Putamen (tissue), 1 donor: ENCODE results near the gene URB1.
A peak's percentile ranks its signal among the peaks of the same experiment; 100 is the strongest.
"Not testable (repeated sequence)": the region's sequence is repeated elsewhere in the genome, so short reads cannot be mapped to it uniquely, and the experiment has no call there.

Experiments
- DNase-seq: peaks from one replicate; pipeline ENCODE4 v3.0.0-alpha.2; 2016; ENCODE audit warnings: low spot score

The URB1 gene

DNA sequence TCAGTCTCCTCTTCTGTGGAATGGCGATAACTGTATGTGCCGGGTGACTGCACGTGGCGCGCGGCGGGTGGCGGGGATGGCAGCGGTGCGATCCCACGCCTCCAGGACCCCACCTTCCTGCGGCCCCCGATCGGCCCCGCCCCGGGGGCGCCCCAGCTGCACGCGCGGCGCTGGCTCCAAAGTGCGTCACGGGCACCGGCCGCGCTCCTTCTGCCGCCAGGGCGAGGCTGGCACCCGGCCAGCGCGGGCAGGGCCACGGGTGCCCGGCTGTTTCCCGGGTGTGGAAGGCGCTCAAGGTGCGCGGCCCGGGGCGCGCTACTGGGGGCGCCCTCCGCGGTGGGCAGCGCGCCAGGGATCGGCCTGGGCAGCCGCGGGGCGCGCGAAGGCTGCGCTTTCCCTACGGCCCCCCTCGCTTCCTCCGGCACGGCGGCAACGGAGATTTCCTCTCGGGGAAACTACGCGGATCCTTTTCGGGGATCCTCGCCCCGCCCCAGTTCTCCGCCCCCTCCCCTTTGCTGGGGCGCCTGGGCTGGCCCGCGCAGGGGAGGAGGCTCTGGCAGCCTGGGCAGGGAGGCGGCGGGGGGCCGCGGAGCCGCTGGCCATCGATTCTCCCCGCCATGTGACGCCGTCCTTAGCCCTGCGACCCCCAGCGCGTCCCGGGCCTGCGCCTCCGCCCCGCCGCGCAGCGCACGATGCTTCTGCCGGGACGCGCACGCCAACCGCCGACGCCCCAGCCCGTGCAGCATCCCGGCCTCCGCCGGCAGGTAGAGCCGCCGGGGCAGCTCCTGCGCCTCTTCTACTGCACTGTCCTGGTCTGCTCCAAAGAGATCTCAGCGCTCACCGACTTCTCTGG lies 19.6 kb upstream of the URB1 start, which contains the start of gene EVA1C:
TSS of gene EVA1C (plus strand) at position 545 of the 853 bp plus-strand sequence. CDS start at position 693, 148 bp downstream.
- DNase-seq: peak; percentile 49

DNA sequence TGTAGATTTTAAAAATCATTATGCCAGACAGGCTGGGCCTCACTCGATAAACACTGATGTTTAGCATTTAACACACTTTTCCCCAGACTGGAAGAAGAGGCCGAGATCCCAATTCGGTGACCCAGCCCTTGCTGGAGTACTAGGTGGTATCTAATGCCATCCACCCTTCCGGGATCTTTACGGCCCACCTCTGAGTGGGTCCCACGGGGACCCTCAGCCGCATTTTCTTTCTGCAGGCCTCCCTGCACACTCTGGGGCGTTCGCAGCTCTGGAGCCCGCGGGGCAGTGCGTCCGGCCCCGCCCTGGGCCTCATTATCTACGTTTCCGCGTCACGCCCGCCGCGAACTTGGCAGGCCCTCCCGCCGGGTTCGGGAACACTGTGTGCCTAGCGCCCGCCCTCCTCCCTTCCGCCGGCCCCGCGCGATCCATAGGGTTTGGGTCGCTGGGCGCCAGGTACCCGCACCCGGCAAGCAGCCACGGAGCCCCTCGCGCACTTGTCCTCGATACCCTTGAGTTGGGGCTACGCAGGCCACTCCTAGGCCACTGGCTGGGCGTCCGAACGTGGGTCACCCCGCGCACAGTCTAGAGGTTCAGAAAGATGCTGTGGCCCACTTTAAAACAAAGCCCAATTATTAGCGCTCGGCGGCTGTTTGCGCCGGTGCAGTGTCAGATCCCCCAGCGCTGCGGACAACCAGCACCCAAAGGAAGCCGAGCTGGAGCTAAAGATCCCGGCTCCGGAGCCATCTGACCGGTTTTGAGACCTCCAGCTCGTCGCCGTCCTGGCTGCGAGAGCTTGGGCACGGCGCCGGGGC lies 18.7 kb upstream of the URB1 start:
- peak; percentile 79 for DNase-seq

DNA sequence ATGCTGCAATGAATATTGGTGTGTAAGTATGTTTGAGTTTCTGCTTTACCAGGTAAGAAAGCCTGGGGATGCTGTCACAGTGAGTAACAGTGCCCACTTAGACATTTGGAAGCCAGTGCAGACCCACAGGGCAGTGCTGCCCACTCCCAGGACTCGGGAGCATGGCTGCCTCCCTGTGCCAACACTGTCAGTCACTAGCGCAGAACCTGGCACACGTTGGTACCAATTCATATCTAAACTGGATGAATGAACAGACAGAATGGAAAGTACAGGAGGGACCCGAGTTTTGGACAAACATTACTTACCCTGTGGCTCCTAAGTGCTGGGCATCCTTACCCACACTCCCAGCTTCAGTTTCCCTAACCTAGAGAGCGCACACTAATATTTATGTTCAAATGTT lies 18.1 kb upstream of the URB1 start:
- DNase-seq: no peak

DNA sequence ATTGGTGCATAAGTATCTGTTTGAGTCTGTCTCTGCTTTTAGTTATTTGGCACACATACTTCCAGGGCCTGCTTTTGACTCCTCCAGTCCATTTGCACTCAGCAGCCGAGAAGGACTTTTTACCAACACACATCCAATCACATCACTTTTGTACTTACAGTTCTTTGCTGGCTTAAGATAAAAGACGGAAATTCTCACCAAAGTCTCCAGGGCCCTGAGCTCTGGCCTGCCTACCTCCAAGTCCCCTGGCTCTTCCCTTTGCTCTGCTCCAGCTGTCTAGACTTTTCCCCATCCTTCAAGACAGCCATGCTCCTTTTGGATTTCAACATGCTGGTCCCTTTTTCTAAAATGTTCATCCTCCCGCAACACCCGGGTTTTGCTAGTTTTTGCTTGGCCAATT lies 17.5 kb upstream of the URB1 start:
- no peak for DNase-seq

DNA sequence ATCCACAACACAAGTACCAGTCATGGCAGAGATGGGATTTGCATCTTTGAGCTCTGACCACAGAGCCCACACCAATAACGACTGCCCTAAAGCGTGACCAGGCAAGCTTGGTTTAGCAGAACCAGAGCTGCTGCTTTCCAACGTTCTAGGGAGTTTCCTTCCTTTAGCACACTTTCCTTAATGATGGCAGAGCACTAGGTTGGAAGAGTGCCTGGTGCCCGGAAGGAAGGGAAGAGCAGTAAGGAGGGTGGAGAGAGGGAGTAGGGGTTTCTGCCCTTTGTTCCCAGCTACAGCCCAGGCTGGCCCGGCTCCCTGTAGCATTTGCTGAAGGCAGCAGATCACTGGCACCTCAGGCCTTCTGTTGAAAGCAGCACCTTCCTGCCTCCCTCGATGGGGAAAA lies 13.6 kb upstream of the URB1 start:
- no peak for DNase-seq

DNA sequence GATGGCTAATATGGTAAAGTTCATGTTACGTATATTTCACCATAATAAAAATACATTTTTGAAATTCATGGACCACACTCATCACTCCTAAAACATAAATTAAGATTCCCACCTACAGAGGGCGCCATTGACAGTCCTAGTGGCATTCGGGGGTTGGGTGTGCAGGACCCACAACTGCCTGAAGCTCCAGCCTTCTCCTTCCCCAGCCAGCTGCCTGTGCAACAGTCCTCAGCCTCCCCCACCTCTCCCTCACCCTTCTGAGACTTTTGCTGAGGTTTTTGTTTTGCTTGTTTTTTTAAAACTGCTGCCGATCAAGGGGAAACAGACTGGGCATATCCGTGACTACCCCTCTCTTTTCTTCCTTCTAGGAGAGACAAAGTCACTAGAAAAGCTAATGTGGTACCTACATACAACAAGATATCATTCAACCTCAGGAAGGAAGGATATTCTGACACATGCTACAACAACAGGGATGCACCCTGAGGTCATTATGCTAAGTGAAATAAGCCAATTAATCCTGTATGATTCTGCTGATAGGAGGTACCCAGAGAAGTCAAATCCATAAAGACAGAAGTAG lies 10.5 kb upstream of the URB1 start:
- peak; percentile 65 for DNase-seq

DNA sequence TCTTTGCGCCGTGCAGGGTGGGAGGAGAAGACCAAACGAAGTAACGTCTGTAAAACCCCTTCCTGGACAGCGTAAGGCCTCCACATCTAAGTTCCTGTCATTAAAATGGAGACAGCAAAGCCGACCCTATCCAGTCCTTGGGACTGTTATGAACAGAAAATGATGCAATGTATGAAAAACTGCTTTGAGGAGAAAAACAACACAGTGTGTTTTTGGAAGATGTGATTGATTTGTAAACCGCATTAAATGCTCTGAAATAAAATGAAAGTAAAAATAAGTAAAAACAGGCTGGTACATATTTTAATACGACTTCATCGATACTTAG lies 827 bp upstream of the URB1 start:
- DNase-seq: no peak

DNA sequence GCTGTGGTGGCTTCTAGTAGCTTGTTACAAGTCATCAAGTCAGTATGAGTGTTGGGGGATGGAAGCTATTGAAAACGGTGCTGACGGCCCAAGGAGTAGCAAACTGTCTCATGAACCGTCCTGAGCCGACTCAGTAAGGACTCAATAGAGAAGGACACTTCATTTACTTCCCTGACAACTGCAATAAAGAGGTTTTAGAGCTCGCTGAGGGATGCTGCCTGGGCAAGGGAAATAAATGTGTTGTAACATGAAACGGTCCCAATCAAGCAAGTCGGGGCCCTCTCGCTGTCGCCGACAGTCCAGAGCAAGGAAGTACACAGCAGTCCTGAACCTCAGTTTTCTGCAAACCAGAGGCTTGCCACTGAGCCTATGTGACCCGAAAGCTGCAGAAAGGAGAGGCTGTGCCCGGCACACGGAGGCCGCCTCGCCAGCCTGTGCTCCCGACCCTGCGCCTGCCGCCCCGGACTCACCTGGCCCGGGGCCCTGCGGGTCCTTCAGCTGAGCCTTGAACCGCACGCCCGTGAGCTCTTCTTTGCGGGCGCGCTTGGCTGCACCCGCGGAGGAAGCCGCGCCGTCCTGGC lies 423 bp downstream of the URB1 start:
- no peak for DNase-seq

DNA sequence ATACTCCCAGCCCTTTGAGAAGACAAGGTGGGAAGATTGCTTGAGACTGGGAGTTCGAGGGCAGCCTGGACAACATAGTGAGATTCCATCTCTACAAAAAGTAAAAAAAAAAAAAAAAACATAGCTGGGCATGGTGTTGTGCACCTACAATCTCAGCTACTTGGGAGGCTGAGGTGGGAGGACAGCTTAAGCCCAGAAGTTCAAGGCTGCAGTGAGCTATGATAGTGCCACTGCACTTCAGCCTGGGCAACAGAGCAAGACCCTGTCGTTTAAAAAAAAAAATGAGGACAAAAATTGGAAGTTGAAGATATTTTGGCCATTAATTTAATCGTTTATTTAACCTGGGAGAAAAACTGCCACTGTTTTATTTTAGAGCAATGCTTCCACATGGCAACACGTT lies 1.1 kb downstream of the URB1 start:
- no peak for DNase-seq

DNA sequence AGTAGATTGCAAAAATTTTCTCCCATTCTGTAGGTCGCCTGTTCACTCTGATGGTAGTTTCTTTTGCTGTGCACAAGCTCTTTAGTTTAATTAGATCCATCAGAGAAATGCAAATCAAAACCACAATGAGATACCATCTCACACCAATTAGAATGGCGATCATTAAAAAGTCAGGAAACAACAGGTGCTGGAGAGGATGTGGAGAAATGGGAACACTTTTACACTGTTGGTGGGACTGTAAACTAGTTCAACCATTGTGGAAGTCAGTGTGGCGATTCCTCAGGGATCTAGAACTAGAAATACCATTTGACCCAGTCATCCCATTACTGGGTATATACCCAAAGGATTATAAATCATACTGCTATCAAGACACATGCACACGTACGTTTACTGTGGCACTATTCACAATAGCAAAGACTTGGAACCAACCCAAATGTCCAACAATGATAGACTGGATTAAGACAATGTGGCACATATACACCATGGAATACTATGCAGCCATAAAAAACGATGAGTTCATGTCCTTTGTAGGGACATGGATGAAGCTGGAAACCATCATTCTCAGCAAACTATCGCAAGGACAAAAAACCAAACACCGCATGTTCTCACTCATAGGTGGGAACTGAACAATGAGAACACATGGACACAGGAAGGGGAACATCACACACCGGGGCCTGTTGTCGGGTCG lies 2.1 kb downstream of the URB1 start:
- DNase-seq: not testable (repeated sequence)

DNA sequence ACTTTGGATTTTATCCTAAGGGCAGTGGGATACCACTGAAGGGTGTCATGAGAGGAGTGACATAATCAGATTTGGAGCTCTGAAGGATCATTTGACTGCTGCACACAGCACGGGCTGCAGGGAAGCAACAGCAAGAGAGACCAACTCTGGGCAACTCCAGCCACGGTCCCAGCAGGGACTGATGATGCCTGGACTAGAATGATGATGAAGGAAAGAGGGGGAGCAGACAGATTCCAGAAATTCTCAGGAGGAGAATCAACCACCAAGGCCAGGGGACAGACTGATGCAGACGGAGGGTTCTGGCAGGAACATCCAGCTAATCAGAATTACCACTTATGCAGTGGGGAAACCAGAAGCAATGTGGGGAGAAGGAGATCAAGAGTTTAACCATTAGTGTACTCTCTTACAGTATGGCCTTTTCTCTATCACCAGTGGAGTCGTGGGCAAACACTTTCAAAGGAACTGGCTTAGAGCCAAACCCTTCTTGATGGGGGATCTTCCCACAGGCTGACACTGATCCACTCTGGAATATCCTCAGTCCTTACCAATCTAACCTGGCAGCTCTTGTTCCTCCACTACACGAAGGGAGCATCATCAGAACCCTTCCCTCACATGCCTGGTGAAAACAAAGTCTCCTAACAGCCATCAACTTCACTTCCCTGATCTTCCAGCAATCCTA lies 3.3 kb downstream of the URB1 start:
- no peak for DNase-seq

DNA sequence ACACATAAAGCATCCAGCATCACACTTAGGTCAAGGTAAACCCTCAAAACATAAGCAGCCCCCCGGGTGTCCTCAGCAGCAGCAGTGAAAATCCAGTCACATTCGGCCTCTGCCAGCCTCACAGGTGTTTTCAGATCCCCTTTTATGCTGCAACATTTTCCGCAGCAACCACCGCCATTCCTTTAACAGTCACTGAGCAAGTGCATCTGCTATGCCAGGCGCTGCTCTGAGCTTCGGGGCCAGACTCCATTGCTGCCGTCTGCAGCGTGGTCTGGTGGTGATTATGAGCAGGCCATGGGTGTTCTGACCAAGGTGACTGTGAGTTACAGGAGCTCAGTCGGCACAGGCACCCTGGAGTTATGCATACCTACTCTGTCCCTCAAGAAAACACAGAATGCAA lies 4.5 kb downstream of the URB1 start:
- DNase-seq: no peak

DNA sequence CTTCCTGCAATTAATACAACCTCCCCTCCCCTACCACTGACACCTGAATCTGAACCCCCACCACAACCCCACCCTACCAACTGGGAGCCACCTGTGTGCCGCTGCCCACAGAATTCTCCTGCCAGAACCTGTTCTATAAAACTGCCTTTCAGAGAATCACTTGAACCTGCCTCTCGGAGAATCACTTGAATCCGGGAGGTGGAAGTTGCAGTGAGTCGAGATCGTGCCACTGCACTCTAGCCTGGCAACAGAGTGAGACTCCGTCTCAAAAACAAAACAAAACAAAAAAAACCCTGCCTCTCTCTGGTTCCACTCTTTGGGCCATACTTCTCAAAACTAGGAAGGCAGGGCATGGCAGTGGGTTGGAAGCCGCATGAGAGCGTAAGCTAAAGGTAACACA lies 5.7 kb downstream of the URB1 start:
- DNase-seq: no peak

DNA sequence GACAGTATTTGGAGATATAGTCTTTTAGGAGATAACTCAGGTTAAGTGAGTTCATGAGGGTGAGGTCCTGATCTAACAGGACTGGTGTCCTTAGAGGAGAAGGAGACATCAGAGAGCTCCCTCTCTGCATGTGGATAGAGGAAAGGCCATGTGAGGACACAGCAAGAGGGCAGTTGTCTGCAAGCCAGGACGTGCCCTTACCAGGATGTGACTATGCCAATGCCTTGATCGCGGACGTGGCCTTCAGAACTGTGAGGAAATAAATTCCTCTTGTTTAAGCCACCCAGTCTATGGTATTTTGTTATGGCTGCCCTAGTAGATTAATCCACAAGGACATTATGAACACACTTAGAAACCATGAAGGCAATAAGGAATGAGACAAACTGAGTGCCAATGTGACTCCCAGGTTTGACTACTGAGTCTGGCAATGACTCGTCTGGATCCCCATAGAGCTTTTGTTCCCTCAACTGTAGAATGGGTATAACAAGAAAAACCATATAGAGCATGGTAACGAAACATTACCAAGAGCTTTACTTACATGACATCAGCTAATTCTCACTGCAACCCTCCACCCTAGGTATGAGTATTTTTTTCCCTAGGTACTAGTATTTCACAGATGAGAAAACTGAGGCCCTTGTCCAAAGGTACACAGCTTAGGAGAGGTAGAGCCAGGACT lies 6.5 kb downstream of the URB1 start:
- no peak for DNase-seq

DNA sequence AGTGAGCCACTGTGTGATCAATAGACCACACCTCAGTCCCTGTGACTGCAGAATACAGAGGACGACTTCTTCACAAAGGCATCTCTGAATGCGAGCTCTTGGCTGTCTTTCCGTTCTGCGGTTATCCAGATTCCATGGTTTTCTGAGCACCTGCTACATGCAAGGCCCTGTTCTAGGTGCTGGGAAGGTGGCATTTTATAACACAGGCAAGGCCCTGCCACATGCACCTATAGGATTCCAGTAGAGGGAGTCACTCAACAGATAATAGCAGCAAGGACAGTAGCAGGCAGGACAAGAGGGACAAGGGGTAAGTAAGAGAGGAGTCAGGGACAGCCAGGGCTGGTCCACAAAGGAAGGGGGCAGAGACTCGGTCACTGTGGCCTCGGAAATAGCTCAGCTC lies 9.0 kb downstream of the URB1 start:
- DNase-seq: no peak

DNA sequence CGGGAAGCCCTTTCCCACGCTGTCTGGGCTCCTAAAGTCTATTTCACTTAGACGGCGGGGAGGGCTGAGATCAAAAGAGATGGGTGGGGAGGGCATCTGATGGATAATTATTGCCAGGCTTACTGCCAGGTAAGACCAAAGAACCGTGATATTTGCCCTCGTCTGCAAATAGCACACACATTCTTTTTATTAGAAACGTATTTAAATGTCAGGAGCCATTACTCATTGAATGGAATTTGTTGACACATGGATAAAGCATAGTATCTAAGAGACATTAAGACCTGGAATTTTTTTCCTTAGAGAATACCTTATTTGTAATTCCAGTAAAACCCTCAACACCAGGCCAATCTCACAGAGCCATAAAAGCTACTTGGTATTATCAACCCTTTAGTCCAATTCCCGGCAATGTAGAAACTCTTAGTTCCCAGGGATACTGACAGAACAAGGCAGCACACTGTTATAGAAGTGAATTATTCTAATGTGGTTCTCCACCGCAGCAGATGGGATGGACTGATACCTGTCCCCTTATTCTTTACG lies 10.6 kb downstream of the URB1 start:
- DNase-seq: no peak

DNA sequence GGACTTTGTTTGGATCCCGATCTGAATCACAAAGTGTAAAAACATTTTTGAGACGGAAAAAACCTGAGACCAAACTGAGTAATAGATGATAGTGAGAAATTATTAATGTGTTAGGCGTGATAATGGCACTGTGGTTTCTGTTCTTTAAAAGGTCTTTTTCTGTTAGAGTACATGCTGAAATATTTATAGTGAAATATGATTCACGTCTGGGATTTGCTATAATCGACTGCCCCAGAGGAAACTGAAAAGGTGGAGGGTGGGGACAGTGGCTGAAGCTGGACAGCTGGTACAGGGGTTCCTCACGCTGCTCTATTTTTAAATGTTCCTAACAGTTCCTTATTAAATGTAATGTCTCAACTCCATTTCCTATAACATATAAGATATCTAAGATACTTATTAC lies 11.2 kb downstream of the URB1 start:
- no peak for DNase-seq

DNA sequence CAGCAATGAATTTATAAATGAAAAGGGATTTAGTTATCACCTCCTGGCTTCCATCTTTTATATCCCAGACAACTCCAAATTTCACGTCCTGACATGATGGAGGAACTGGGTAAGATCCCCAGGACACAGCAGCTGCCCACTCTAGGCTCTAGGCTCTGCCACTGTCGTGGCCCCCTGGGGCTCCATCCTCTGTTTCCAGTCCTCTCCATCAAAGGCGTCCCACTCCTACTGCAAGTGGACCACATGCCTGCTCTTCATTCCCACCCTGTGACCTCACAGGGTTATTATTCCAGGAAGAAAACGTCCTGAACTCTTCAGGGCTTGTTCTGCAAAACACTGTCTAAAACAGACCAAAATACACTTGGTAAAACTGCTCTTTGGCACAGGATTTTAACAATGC lies 11.9 kb downstream of the URB1 start:
- no peak for DNase-seq

DNA sequence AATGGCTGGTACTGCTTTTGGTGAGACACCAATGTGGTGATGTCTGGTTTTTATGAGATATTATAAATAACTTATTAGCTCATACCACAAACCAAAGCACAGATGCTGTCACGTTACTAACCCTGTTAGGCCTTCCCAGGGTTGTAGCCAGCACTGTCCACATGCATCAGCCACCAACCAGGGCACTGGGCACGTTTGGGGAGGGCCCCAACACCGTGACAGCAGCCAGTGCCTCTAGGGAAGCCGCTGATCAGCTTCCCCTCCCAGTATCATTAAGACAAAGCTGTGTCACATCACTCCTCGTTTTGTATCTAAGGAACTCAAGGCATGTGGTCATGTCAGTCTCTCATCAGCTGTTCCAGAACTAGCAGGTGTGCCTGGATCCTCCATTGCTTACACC lies 13.9 kb downstream of the URB1 start:
- DNase-seq: no peak

DNA sequence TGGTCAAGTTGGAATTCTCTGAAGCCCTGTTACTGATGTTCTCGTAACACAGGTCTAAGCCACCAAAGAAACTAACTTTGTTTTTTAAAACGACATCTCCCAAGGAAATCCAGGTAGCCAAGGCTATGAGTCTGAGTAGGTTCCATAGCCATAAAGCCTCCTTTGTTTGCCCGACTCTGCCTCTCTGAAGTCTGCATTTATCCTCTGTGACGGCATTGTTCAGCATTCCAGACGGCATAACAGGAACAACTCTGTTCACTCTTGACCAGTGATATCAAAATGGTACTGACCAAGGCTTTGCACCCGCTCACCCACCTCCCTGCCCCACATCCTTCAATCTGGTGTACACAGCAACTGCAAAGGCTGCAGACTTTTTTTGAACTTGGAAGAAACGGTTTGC lies 14.8 kb downstream of the URB1 start:
- DNase-seq: no peak

DNA sequence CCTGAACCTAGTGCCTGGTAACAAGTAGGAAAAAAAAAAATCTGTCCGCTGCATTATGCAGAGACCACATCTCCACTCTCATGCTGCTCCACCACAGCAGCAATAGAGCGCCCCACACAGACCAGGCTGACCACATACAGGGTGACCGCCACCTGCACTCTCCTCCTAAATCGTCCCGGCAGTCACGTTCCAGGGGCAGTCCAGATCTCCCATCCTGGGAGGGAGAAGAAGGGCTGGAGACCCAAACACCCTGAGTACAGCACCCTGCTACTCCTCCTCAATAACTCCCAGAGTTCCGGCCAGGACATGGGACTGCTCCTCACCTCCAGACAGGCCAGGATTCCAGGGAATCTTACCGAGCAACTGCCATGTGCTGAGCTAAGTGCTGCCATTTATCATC lies 15.3 kb downstream of the URB1 start:
- DNase-seq: no peak
